Lung (tissue), 12 donors: ENCODE data around the gene ASH1L. TPM values are rescaled to one million over a fixed set of nuclear protein-coding genes. Genes with fewer than 3 reads are reported as not detected.
"Not testable (repeated sequence)": the region's sequence is repeated elsewhere in the genome, so short reads cannot be mapped to it uniquely, and the experiment has no call there.

Experiments used
- ATAC-seq: fragments of 200-7000 bp; cut with Tn5 transposase; one replicate; pipeline ENCODE4 v1.9.1; 2020; ENCODE audit warnings: moderate number of reproducible peaks; ENCODE audit not compliant: insufficient read depth, low FRiP score
- DNase-seq, 3 donors: peaks; one replicate each; pipeline ENCODE4 v3.0.0-alpha.2; 2013 to 2017
- H3K27ac ChIP-seq, 2 donors: one replicate each; pipeline ENCODE4 v1.5.1; 2013; ENCODE audit warnings: mild to moderate bottlenecking in 2 of 2, moderate library complexity in 2 of 2, control low read depth in 1 of 2, inconsistent platforms in 1 of 2, low read depth in 1 of 2, low read length in 1 of 2
- H3K27me3 ChIP-seq, 3 donors: one replicate each; pipeline ENCODE4 v1.5.1; 2013; ENCODE audit warnings: low read length in 2 of 3; ENCODE audit not compliant: control insufficient read depth in 3 of 3, insufficient read depth in 3 of 3
- H3K36me3 ChIP-seq, 4 donors: one replicate each; pipeline ENCODE4 v1.5.1; 2013; ENCODE audit warnings: low read length in 4 of 4, mild to moderate bottlenecking in 1 of 4, moderate library complexity in 1 of 4; ENCODE audit not compliant: control insufficient read depth in 4 of 4, insufficient read depth in 4 of 4
- H3K4me1 ChIP-seq, 5 donors: one replicate each; pipeline ENCODE4 v1.5.1; 2013; ENCODE audit warnings: low read length in 5 of 5, mild to moderate bottlenecking in 2 of 5, moderate library complexity in 1 of 5; ENCODE audit not compliant: control insufficient read depth in 5 of 5, insufficient read depth in 5 of 5
- H3K4me3 ChIP-seq: one replicate; pipeline ENCODE4 v1.5.1; 2013; ENCODE audit warnings: mild to moderate bottlenecking, control low read depth, moderate library complexity
- H3K9ac ChIP-seq, 2 donors: one replicate each; pipeline ENCODE4 v1.5.1; 2013; ENCODE audit warnings: low read length in 2 of 2, control low read depth in 1 of 2; ENCODE audit not compliant: insufficient read depth in 1 of 2
- H3K9me3 ChIP-seq, 4 donors: one replicate each; pipeline ENCODE4 v1.5.1; 2013; ENCODE audit warnings: low read length in 3 of 4, mild to moderate bottlenecking in 1 of 4, moderate library complexity in 1 of 4; ENCODE audit not compliant: control insufficient read depth in 4 of 4, insufficient read depth in 3 of 4
- WGBS, 2 donors: extraction: QIAGEN DNeasy Blood & Tissue Kit; methylation state at CpG; one replicate each; pipeline ENCODE4 v1.1.7; 2013; 5-methylcytosine and 5-hydroxymethylcytosine counted together
- polyA plus RNA-seq, 2 donors: library from polyadenylated mRNA; stranded (reverse); fragments of 200-250 nt; gene quantifications; one replicate each; pipeline ENCODE4 v1.2.1, GENCODE V29; 2013
- total RNA-seq, 2 donors: library from RNA; depleted of rRNA in 1 of 2; stranded (reverse); fragments of >200 nt in 1 of 2; gene quantifications; one replicate each; pipeline ENCODE4 v1.2.1, GENCODE V29; 2014 to 2021
- TF ChIP-seq, protein P1 (sequence below): IDR thresholded peaks from 2 replicates; pipeline ENCODE4 v1.5.1; 2012; ENCODE audit warnings: mild to moderate bottlenecking; ENCODE audit errors: control extremely low read depth, extremely low read depth
- donor health status: control.
- donor health status: control.
- donor health status: Bipolar disorder and iron deficiency.
- donor health status: healthy.
- donor health status: DM: yes; HTN: yes; CAD: no.

ASH1L gene
- total and polyA plus RNA-seq, 4 donors = 8.1 to 92.5 (median 27.5) TPM

DNA sequence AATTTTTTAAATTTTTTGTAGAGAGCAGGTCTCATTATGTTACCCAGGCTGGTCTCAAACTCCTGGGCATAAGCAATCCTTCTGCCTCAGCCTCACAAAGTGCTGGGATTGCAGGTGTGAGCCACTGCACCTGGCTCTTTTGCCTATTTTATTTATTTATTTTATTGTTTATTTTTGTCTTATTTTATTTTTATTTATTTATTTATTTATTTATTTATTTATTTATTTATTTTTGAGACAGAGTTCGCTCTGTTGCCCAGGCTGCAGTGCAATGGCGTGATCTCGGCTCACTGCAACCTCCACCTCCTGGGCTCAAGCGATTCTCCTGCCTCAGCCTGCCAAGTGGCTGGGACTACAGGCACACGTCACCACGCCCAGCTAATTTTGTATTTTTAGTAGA is 13.0 kb upstream of the ASH1L start:
- not testable (repeated sequence) for H3K9ac ChIP-seq, H3K4me1 ChIP-seq, ATAC-seq, H3K4me3 ChIP-seq, DNase-seq, H3K36me3 ChIP-seq, H3K27ac ChIP-seq, H3K27me3 ChIP-seq, H3K9me3 ChIP-seq
- 98% methylated on average over 6 of the region's 6 CpGs for WGBS, 2 donors

DNA sequence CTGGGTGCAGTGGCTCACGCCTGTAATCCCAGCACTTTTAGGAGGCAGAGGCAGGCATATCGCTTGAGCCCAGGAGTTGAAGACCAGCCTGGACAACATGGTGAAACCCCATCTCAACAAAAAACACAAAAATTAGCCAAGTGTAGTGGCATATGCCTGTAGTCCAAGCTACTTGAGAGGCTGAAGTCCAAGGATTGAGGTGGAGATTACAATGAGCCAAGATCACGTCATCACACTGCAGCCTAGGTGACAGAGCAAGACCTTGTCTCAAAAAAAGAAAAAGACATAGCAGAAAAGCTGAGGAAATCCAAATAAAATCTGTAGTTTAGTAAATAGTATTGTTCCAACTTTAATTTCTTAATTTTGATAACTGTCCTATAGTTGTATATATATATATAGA is 11.5 kb upstream of the ASH1L start:
- WGBS, 2 donors = 93 to 97% methylated on average over 3 of the region's 3 CpGs
- no peak for ATAC-seq
- no peaks in the 10 kb centered on the region for H3K9me3 ChIP-seq
- no peak overlapping the region for H3K4me3 ChIP-seq
- no peak overlapping the region for H3K27ac ChIP-seq
- no peaks in the 10 kb centered on the region for H3K36me3 ChIP-seq
- H3K9ac ChIP-seq = no peak overlapping the region
- no peak for DNase-seq
- peaks cover 0 to 2% (median 0%) of the 10 kb centered on the region in 5 donors for H3K4me1 ChIP-seq
- TF ChIP-seq, protein P1, sequence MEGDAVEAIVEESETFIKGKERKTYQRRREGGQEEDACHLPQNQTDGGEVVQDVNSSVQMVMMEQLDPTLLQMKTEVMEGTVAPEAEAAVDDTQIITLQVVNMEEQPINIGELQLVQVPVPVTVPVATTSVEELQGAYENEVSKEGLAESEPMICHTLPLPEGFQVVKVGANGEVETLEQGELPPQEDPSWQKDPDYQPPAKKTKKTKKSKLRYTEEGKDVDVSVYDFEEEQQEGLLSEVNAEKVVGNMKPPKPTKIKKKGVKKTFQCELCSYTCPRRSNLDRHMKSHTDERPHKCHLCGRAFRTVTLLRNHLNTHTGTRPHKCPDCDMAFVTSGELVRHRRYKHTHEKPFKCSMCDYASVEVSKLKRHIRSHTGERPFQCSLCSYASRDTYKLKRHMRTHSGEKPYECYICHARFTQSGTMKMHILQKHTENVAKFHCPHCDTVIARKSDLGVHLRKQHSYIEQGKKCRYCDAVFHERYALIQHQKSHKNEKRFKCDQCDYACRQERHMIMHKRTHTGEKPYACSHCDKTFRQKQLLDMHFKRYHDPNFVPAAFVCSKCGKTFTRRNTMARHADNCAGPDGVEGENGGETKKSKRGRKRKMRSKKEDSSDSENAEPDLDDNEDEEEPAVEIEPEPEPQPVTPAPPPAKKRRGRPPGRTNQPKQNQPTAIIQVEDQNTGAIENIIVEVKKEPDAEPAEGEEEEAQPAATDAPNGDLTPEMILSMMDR = no peak
- no peaks in the 10 kb centered on the region for H3K27me3 ChIP-seq

DNA sequence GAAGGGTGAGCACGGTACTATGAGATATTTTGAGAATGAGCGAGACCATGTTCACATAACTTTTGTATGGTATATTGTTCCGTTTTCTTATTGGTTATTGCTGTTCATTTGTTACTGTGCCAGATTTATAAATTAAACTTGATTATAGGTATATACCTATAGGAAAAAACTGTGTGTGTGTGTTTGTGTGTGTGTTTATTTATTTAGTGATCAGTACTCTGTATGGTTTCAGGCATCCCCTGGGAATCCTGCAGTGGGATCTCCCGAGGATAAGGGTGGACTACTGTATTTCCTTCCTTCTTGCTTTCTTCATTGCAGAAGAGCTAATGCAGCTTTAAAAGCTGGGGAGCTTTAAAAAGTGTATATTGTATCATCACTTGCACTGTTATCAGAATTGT is 8.0 kb upstream of the ASH1L start:
- no peak overlapping the region for H3K27ac ChIP-seq
- TF ChIP-seq, protein P1 = no peak
- no peak for ATAC-seq
- H3K36me3 ChIP-seq = peaks cover 0 to 5% (median 0%) of the 10 kb centered on the region in 4 donors
- H3K27me3 ChIP-seq = no peaks in the 10 kb centered on the region
- H3K9ac ChIP-seq = no peak overlapping the region
- H3K9me3 ChIP-seq = no peaks in the 10 kb centered on the region
- WGBS, 2 donors = 78 to 83% methylated on average over 4 of the region's 4 CpGs
- DNase-seq = no peak
- no peak overlapping the region for H3K4me3 ChIP-seq
- H3K4me1 ChIP-seq = peaks cover 0 to 2% (median 0%) of the 10 kb centered on the region in 5 donors

DNA sequence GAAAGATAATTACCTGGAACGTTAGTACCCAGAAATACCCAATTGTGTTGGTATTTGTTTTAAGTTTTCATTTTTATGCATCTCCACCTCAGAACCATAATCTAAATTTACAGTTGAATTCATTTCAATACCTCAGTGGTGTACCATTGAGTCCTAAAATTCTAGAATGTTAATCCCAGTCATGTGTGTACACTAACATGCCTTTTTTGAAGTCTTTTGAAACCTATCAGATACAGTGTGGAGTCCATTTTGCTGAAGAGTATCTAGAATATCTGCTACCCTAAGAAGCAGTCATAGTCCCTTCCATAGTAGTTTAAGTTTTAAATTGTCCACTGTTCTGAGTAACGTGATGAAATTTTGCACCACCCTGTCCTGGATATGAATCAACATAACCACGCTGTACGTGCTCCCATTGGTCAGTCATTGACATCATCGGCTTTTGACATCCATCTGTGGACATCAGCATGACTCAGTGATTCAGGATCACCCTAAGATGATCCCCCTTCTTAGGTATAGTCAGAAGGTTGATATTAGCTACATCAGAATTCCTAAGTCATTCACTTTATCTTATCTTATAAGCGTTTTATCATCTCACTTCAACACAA is 7.5 kb upstream of the ASH1L start:
- Histone ChIP-seq H3K9me3 (no peaks in the 10 kb centered on the region), H3K36me3 (peaks cover 0 to 5% (median 0%) of the 10 kb centered on the region in 4 donors), H3K27me3 (no peaks in the 10 kb centered on the region), H3K9ac (no peak overlapping the region), H3K4me3 (no peak overlapping the region), H3K4me1 (peaks cover 0 to 2% (median 0%) of the 10 kb centered on the region in 5 donors), H3K27ac (no peak overlapping the region)
- DNase-seq (no peak), ATAC-seq (no peak)
- 76 to 84% methylated on average over 6 of the region's 6 CpGs for WGBS, 2 donors
- TF ChIP-seq, protein P1 = no peak

DNA sequence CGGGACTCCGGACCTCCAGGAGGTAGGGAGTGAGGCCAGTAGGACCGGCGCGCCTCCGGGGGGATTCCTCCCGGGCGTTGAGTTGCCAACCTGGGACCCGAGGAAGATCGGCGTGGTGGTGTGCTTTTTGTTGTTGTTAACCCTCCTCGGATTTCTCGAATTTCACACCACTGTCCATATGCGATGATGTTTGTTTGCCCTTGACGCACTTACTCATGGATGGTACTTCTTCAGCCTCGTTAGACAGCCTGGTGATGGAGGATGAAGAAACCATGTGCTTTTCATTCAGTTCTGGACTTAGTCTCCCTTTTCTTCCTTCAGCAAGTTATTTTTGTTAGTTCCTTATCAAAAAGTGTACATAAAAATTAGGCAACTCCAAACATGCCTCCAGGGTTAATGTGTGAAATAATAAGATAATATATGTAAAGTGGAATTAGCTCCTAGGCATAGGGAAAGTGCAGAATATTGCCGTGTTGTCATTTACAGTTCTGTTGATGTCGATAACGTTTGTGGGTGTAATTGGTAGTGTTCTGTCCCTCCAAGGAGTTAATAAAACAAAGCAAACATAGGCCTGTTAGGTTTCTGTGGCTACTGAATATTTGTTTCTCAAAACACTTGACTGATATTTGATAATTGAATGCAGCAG is 897 bp upstream of the ASH1L start:
- Histone ChIP-seq H3K9ac (peak overlapping the region; percentile 46 to 85), H3K4me3 (peak overlapping the region; percentile 96), H3K4me1 (peaks cover 0 to 16% (median 7%) of the 10 kb centered on the region in 5 donors), H3K27ac (peak overlapping the region; percentile 95 to 100)
- ATAC-seq = peak; percentile 1
- 0% methylated on average over 19 of the region's 19 CpGs for WGBS, 2 donors
- not testable (repeated sequence) for H3K9me3 ChIP-seq, H3K27me3 ChIP-seq, H3K36me3 ChIP-seq
- peak in 1 of 3 donors; percentile 6 for DNase-seq

DNA sequence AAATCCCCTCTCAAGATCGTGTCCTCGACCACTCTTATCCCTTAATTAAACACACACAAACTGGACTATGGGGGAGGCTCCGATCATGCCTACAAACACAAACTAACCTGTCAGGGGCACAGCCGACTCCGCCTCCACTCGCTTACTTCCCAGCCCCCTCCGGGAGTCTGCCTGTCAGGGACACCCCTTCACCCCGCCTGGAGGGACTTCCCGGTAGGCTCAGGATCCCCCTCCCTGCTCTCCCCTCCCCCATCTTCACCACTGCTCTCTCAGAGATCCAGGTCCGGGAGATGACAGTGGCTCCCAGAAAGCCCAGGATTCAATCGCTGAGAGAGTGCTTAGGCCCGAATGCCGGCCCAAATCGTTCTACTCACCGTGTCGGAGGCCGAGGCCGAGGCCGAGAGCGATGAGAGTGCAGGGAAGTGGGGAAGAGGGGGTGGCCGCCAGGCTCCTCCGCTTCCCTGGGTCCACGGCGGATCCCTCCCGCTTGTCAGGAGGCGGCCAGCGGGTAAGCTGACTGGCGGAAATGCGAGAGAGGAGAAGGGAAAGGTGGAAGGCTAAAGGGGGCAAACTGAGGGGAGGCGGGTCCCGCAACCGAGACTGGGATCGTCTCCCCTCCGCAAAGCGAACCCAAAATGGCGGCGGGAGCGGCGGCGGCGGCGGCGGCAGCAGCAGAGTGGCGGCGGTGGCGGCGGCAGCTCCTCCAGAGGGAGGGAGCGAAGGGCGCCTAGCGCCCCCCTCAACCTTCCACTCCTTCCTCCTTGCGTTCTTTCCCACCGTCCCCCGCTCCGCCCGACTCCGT is 623 bp downstream of the ASH1L start:
- H3K36me3 ChIP-seq, DNase-seq, H3K9me3 ChIP-seq, H3K27me3 ChIP-seq: not testable (repeated sequence)
- peaks cover 1 to 16% (median 7%) of the 10 kb centered on the region in 5 donors for H3K4me1 ChIP-seq
- ATAC-seq = peak; percentile 10
- peak overlapping the region; percentile 83 to 99 for H3K27ac ChIP-seq
- WGBS, 2 donors = 0 to 1% methylated on average over 20 to 40 of the region's 56 CpGs
- H3K9ac ChIP-seq = peak overlapping the region; percentile 77
- H3K4me3 ChIP-seq = peak overlapping the region; percentile 98
